Fibroblast of lung (primary cell): ENCODE data around the gene TAP1.

Experiments
- EZH2 ChIP-seq: IDR thresholded peaks from 2 replicates; pipeline ENCODE4 v1.5.1; 2012; ENCODE audit warnings: low read length, control low read depth, mild to moderate bottlenecking; ENCODE audit errors: missing control alignments
- TF ChIP-seq, protein P1 (sequence below), 2 donors: IDR thresholded peaks in 1 of 2; conservative IDR thresholded peaks in 1 of 2; 1 replicate in 1 of 2; 2 replicates in 1 of 2; pipeline ENCODE4 v1.5.1; 2011 to 2012; ENCODE audit warnings: low read length in 2 of 2, control low read depth in 1 of 2, inconsistent platforms in 1 of 2, low read depth in 1 of 2, mild to moderate bottlenecking in 1 of 2

- TF ChIP-seq, protein P1, sequence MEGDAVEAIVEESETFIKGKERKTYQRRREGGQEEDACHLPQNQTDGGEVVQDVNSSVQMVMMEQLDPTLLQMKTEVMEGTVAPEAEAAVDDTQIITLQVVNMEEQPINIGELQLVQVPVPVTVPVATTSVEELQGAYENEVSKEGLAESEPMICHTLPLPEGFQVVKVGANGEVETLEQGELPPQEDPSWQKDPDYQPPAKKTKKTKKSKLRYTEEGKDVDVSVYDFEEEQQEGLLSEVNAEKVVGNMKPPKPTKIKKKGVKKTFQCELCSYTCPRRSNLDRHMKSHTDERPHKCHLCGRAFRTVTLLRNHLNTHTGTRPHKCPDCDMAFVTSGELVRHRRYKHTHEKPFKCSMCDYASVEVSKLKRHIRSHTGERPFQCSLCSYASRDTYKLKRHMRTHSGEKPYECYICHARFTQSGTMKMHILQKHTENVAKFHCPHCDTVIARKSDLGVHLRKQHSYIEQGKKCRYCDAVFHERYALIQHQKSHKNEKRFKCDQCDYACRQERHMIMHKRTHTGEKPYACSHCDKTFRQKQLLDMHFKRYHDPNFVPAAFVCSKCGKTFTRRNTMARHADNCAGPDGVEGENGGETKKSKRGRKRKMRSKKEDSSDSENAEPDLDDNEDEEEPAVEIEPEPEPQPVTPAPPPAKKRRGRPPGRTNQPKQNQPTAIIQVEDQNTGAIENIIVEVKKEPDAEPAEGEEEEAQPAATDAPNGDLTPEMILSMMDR (conservative IDR thresholded peaks at IDR 0.05 in 1 of 2, IDR thresholded peaks at IDR 0.05 in 1 of 2; ENCODE audit: low read depth in 1 of 2, low read length in 2 of 2): no peak
- TF ChIP-seq EZH2: no peak
Measured at GRCh38 chr6:32819729-32820128, 33.8 kb downstream of the TAP1 start.
